ENCODE results near the gene TRPM3. TPM values are rescaled to one million over a fixed set of nuclear protein-coding genes. Genes with fewer than 3 reads are reported as not detected.

TRPM3 gene
- total RNA-seq, 1 donor: under 0.01 TPM

GRCh38 chr9:70593241-70593640, 528.2 kb downstream of the TRPM3 start:
- no peak for TF ChIP-seq CTCF (IDR thresholded peaks at IDR 0.05; ENCODE audit: insufficient read depth, low read depth, low read length)
- H3K4me3 ChIP-seq (ENCODE audit: low read depth, low read length): no peak overlapping the region
- peak; percentile 53 for DNase-seq (ENCODE audit: low read depth)

GRCh38 chr9:70590315-70590677, 531.1 kb downstream of the TRPM3 start:
- peak; percentile 85 for DNase-seq (ENCODE audit: low read depth)
- TF ChIP-seq CTCF (IDR thresholded peaks at IDR 0.05; ENCODE audit: insufficient read depth, low read depth, low read length): no peak
- no peak overlapping the region for H3K4me3 ChIP-seq (ENCODE audit: low read depth, low read length)

DNA sequence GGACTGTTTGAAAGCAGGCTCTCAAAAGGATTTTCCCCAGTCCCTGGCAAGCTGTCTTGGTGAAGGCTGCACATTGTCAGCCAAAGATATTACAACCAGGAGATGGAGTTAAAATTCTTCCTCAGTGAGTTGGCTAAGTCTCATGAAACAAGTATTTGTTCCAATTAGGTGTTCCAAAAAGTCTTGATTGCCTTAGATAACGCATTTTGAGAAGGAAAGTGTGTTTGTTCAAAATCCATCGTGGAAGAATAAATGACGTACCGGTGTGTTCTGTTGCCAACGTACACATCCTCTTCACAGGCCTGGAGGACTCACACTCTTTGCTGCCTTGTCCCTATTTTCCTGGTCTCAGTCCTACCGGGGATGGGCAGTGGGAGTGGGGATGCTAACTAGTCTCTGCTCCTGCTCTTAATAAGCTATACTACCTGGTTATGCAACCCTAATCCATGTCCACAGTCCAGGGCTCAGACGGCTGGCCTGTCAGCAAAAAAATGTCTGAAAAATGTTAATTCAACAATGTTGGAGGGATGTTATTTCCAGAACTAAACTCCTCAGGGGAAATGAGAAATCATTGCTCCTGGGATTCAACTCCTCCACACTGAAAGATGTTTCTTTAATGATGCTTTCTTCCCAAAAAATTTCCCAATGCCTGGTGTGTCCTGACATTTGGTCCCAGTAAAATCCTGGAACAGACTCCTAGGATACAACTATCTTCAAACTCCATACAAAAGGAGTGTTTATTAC, 531.7 kb downstream of the TRPM3 start:
- DNase-seq (ENCODE audit: low read depth): peak; percentile 87
- TF ChIP-seq CTCF (IDR thresholded peaks at IDR 0.05; ENCODE audit: insufficient read depth, low read depth, low read length): no peak
- H3K4me3 ChIP-seq (ENCODE audit: low read depth, low read length): no peak overlapping the region

DNA sequence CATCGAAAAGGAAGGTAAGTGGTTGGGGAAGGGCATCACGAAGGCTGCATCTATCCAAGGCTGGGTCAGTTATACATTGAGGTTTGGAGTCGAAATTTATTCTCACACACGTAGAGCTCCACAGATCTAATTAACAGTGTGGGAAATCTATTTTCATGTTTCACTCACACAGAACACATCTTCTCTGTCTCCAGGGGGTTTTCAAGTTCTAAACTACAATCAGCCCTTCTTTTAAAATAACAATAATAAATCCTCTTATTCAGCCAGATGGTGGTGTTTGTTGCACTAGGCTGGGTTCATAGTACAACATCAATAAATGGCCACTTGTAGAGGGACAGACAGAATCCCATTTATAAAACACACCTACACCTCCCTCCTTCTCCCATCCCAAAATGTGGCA, 532.4 kb downstream of the TRPM3 start:
- DNase-seq (ENCODE audit: low read depth): no peak
- H3K4me3 ChIP-seq (ENCODE audit: low read depth, low read length): no peak overlapping the region
- TF ChIP-seq CTCF (IDR thresholded peaks at IDR 0.05; ENCODE audit: insufficient read depth, low read depth, low read length): no peak

DNA sequence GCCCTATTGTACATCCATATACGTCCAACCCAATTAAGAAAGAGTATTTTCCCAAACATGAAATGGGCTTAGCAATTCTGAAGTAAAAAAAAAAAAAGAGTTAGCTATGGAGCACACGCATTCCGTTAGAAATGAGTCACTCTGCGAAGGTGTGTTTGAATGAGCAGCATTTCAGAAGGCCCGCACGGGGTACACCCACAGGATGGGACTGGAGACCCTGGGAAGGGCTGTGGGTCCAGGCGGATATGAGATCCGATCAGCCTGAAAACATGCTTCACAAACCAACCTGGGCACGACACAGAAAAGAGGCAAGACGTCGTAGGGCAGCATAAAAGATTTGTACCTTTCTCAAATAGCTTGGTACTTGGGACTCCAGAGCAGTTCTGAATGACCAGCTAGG, 533.0 kb downstream of the TRPM3 start:
- no peak for DNase-seq (ENCODE audit: low read depth)
- no peak overlapping the region for H3K4me3 ChIP-seq (ENCODE audit: low read depth, low read length)
- TF ChIP-seq CTCF (IDR thresholded peaks at IDR 0.05; ENCODE audit: insufficient read depth, low read depth, low read length): no peak

DNA sequence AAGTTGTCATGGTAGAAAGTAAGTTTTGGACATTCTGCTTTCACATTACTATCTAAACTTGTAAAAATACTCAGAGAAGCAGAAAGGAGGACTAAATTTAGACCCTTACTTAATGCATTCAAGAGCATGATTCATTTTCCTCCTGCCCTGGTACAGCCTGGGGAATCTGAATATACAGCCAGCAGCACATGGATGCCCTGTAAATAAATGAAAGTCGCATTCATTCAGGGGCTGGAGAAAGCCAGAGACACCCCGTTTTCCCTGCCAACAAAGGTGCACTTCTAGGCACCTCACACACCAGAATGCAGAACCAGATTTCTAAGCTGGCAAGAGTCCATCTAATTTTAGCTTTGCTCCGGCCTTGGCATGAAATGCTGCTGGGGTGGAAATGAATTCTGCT, 534.2 kb downstream of the TRPM3 start:
- DNase-seq (ENCODE audit: low read depth): peak; percentile 85
- no peak for TF ChIP-seq CTCF (IDR thresholded peaks at IDR 0.05; ENCODE audit: insufficient read depth, low read depth, low read length)
- H3K4me3 ChIP-seq (ENCODE audit: low read depth, low read length): no peak overlapping the region

DNA sequence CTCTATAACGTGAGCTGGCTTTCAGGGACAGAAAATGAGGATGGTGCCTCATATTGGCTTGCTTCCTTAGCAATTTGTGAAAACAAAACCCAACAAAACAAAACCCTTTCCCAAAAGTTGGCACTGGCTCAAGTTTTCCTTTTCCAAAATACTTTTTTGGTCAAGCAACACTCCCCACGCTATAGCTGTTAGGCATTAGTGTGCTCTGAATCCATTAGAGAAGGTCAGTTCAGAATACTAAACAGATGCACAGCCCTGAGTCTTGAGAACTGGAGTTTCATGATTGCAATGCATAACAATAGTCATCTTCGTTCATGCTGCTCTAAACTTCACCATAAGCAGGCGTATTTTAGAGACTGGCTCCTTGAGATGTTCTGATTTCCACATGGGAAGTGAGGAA, 534.9 kb downstream of the TRPM3 start:
- peak; percentile 77 for DNase-seq (ENCODE audit: low read depth)
- no peak for TF ChIP-seq CTCF (IDR thresholded peaks at IDR 0.05; ENCODE audit: insufficient read depth, low read depth, low read length)
- H3K4me3 ChIP-seq (ENCODE audit: low read depth, low read length): no peak overlapping the region

Measured in fibroblast of villous mesenchyme (primary cell).